ENCODE results near the gene PDSS2. TPM values are rescaled to one million over a fixed set of nuclear protein-coding genes. Genes with fewer than 3 reads are reported as not detected.
"Not testable (repeated sequence)": the region's sequence is repeated elsewhere in the genome, so short reads cannot be mapped to it uniquely, and the experiment has no call there.

Gene PDSS2
- 9.2 and 9.3 TPM in 2 replicates for total RNA-seq (2014; rRNA removed; shearing (Covaris generic))

DNA sequence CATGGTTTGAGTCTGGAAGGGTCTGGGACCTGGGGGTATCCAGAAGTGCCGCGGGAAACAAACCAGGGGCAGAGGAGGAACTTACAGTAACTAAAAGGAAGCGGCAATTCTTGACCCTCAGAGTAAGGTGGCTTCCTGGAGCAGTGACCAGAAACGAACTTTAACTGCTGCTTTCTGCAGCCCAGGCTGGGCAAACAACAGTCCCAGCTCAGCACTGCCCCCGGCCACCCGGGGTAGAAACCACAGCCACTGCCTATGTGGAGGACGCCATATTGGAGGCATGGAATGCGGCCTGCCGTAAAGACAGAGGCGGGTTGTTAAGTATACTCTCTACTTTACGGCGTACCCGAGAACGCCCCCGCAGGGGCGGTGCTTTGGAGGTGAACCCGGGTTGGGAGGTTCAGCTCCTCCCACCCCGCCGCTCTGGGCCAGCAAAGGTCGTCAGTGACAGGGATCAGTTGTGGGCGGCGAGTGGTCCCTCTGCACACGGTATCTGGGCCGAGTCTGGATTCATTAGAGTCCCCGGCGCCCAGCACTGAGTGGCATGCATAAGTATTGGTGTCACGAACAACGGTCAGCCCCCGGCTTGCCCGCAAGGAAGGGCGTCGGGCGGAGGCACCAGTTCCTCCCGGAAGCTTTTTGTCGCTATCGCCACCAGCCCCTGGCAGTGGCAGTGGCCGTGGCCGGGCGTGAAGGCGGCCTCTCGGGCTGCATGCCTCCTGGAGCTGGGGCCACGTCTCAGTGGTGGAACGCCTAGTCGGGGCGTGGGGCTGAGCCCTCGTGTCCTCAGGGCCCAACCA lies at the start of gene PDSS2:
Gene PDSS2 (minus strand): TSS at position 282 of the 800 bp plus-strand sequence. CDS start 279 bp downstream, at position 3.
- DNase-seq (ENCODE audit: low spot score): peak; percentile 97

DNA sequence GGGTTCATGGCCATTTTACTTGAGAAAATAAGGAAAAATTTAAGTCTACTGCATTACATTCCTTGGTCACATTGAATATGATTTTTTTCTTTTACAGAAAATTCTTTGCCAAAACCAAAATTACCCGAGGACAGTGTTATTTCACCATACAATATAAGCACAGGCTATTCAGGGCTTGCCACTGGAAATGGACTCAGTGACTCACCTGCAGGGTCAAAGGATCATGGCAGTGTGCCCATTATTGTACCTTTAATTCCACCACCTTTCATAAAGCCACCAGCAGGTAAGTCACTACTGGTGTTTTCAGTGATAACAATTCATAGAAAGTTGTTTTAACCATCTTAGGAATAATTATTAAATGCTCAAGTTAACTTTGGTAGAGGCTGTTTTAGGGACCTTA lies 46.8 kb upstream of the PDSS2 start:
- DNase-seq (ENCODE audit: low spot score): peak; percentile 69

DNA sequence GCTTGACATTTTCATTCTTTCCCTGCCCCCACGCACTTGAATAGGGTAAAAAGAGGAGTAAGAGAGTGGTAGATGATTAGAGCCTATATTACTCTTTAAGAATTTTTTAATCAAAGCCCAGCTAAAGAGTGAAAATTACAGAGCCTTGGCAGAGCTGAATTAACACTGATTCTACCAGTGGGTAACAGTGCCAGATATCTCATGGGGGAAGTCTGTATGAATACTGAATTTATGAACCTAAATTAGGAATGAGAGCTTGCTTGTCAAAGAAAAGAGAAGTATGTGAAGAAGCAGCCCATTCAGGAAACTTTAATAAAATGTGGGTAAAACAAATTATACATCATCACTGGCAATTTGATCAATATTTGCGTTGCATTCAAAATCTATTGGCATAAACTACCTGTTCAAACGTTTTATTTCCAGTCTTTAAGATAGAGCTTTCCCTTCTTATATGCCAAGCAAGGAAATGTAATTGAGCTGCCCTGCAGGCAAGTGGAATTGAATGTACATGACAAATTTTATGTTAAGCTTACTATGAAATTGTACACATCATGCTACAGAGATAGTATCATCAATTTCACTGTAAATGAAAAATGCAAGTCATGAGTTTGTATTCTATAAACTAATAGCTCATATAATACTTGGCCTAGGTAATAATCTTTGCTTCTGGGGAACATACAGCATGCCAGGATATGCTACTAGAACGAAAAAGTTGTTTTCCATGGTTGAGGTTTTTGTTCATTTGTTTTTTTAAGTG lies 45.1 kb upstream of the PDSS2 start:
- no peak for DNase-seq (ENCODE audit: low spot score)

- no peak for DNase-seq (ENCODE audit: low spot score)
Observed at GRCh38 chr6:107496892-107497684, 37.7 kb upstream of the PDSS2 start.

DNA sequence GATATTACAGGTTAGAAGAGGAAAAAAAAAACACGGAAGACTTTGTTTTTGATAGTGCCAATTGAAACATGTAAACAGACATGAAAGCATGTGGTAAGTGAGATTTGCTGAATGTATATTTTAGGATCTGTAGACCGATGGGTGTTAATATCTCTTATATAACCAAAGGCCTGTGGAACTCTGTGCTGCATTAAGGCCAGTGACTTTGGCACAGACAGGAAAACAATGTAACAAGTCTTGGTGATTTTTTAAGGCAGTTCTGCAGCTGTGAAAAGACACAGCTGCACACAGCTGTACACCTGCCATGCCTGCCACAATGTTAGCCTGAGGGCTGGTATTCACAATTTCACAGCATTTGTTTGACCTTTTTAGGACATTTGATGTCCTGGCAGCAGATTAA lies 36.6 kb upstream of the PDSS2 start:
- no peak for DNase-seq (ENCODE audit: low spot score)

GRCh38 chr6:107495196-107495643 lies 35.9 kb upstream of the PDSS2 start:
- no peak for DNase-seq (ENCODE audit: low spot score)

DNA sequence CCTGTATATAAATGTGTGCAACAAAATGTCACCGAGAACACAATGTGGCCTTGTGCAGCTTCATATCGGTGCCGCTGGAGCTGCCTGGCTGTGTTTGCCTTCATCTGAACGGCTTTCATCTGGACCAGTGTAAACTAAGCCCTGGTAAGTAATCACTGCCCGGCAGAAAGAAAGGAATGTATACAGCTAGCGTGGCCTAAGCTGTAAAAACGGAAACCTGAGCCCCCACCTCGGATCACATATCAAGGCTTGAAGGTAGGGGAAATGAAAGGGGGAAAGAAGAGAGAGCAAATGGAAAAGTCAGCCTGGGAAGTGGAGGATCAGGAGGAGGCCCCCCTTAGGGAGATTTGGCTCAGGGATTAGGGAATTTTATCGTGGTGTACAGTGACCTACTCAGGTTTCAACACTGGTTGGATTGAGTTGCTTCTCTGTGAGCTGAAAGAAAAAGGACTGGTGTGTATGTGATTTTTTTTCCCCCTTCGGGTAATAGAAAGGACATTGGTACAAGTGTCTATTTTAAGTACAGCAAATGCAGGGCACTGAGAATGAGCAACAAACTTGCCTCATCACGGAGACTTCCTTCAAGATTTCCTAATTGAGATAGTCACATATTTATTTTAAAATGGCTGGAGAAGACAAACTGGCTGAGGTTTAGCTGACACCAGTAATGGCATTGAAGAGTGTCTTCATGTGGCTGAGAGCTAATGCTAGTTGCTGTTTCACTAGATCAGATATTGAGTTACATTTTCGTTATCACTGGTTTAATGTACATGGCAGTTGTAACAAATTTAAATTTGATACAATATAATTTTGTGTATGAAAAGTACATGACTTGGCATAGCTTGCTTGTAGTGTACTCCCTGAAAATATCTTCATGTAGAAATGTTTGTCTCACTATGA lies 34.0 kb upstream of the PDSS2 start:
- no peak for DNase-seq (ENCODE audit: low spot score)

DNA sequence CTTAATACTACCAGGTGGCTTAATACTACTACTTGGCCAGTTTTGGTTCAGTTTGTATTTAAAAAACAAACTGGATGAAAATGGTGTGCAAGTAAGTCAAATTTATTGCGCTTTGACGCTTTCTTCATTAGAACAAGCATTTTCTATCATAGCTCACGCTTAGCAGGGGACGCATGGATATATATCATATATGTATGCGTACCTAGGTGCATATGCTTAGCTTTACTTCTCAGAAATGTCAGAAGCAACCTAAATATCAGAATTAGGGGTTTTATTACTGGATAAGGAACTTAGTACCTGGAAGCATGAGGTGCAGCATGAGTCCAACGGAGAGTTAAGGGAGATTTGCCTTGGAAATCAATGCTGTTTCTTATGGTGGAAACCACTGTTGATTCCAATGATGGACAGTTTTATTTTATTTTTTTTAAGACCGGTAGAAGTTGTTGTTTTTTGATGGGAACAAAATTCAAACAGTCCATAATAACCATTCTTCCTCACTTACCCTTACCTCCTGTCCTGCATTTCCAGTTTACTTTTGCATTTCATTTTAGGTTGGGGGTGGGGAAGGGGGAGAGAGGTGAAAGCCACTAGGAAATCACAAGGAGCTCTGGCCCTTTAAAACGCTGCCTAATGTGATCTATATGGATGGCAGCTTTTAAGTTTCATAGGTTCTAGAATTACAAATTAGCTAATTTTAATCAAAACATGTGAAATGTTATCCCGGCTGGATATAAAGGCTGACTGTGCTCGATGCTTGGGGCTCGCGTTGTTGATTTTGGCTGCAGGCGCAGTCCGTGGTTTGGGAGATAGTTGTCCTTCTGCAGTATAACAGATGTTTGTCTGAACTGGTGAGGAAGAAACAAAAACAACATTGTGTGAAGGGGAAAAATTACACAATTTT lies 32.6 kb upstream of the PDSS2 start:
- DNase-seq (ENCODE audit: low spot score): no peak

- DNase-seq (ENCODE audit: low spot score): peak; percentile 17
Observed at GRCh38 chr6:107491138-107491609, 31.8 kb upstream of the PDSS2 start.

DNA sequence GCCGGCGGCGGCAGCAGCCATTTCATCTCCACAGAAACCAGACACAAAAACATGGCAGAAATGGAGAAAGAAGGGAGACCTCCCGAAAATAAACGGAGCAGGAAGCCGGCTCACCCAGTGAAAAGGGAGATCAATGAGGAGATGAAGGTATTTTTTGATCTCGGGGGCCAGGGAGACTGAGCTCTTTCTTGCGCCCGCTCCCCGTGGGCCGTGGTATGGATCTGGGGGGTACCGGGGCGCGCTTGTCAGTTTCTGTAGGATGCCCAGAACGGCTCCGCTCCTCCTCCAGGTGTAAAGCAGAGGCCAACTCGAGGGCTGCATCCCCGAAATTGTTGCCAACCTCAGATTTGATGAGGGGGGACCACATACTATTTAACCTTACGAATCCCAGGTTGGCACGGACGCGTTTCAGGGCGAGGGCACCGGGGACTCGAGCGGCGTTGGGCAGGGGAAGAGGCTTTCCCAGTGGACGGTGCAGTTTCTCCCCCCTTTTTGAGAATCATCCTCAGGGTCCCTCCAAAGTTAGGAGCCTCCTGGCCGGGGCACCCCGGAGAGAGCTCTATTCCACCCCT lies 31.3 kb upstream of the PDSS2 start:
- DNase-seq (ENCODE audit: low spot score): no peak

- peak; percentile 9 for DNase-seq (ENCODE audit: low spot score)
Observed at GRCh38 chr6:107489636-107490565, 30.5 kb upstream of the PDSS2 start, which contains the start of gene SOBP. SOBP (plus strand) TSS chr6:107490117; CDS start chr6:107490617, 500 bp downstream.

GRCh38 chr6:107488875-107489635 lies 29.7 kb upstream of the PDSS2 start:
- DNase-seq (ENCODE audit: low spot score): peak; percentile 9

- no peak for DNase-seq (ENCODE audit: low spot score)
Observed at GRCh38 chr6:107488174-107488874, 29.0 kb upstream of the PDSS2 start.

GRCh38 chr6:107485157-107485556 lies 25.8 kb upstream of the PDSS2 start:
- no peak for DNase-seq (ENCODE audit: low spot score)

- no peak for DNase-seq (ENCODE audit: low spot score)
Observed at GRCh38 chr6:107479089-107479690, 19.8 kb upstream of the PDSS2 start.

DNA sequence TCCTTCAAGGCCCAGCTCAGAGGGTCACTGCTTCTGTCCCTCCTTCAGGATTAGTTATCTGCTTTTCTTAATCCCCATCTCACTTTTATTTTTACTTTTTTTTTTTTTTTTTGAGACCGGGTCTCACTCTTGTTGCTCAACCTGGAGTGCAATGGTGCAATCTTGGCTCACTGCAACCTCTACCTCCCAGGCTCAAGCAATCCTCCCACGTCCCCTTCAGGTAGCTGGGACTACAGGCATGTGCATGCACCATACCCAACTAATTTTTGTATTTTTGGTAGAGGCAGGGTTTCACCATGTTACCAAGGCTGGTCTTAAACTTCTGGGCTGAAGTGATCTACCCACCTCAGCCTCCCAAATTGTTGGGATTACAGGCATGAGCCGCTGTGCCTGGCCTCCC lies 16.5 kb upstream of the PDSS2 start:
- not testable (repeated sequence) for DNase-seq (ENCODE audit: low spot score)
